ENCODE measurements around the gene CDK18.
A peak's percentile ranks its signal among the peaks of the same experiment; 100 is the strongest.

Gene CDK18

GRCh38 chr1:205504311-205505075 is at the start of gene CDK18:
Gene CDK18, plus strand, starts transcription at chr1:205504669. Its CDS starts 18,499 bp downstream, at chr1:205523168.
- no peak for TF ChIP-seq Cebpa-rat (IDR thresholded peaks at IDR 0.05)
- Histone ChIP-seq H3K9me3 (replicated peaks in 1 of 11) (no peaks in the 10 kb centered on the region), H3K4me2 (peak within 1 kb of the TSS; percentile 92 to 100 (median 98)), H3K27ac (peak within 1 kb of the TSS; percentile 27 to 83 (median 76); a peak in 21 of 22 replicates), H3K36me3 (no peaks in the 10 kb centered on the region), H3K27me3 (no peaks in the 10 kb centered on the region), H3K9ac (peak within 1 kb of the TSS; percentile 75 to 85 (median 81)), H3K4me3 (peak within 1 kb of the TSS; percentile 66 to 82 (median 76)), H4K20me1 (peaks cover 0 to 25% (median 16%) of the 10 kb centered on the region in 11 experiments; a peak in 13 of 22 replicates), H3K4me1 (peaks cover 17 to 55% (median 38%) of the 10 kb centered on the region in 10 experiments)

GRCh38 chr1:205454903-205455335 is 49.5 kb upstream of the CDK18 start:
- Histone ChIP-seq H3K27me3 (peaks cover 75 to 96% (median 92%) of the 10 kb centered on the region in 11 experiments), H3K4me2 (no peak overlapping the region), H3K9me3 (replicated peaks in 1 of 11) (peaks cover 0 to 7% (median 0%) of the 10 kb centered on the region in 11 experiments; a peak in 1 of 22 replicates), H3K27ac (no peak overlapping the region), H3K4me1 (peaks cover 0 to 9% (median 5%) of the 10 kb centered on the region in 10 experiments; a peak in 8 of 20 replicates), H3K9ac (no peak overlapping the region), H4K20me1 (peaks cover 0 to 40% (median 16%) of the 10 kb centered on the region in 11 experiments; a peak in 12 of 22 replicates), H3K36me3 (no peaks in the 10 kb centered on the region), H3K4me3 (no peak overlapping the region)
- no peak for TF ChIP-seq Cebpa-rat (IDR thresholded peaks at IDR 0.05)

- Histone ChIP-seq H3K4me3 (0 out of 20 replicates have a peak within 1 kb of the TSS, but pooled peaks of 1 of the 10 experiments have one; percentile 31), H3K4me2 (peak within 1 kb of the TSS in 10 of 11 experiments; percentile 10 to 52 (median 24); a peak in 13 of 22 replicates), H3K27ac (no peak within 1 kb of the TSS)
Observed at GRCh38 chr1:205455581-205456382, 48.7 kb upstream of the CDK18 start, which contains the start of gene BLACAT1. Gene BLACAT1, minus strand, starts transcription at chr1:205456045.

GRCh38 chr1:205456383-205456867 is 48.0 kb upstream of the CDK18 start:
- Histone ChIP-seq H4K20me1 (peaks cover 0 to 40% (median 16%) of the 10 kb centered on the region in 11 experiments; a peak in 12 of 22 replicates), H3K9ac (no peak overlapping the region), H3K36me3 (no peaks in the 10 kb centered on the region), H3K27ac (no peak overlapping the region), H3K27me3 (peaks cover 80 to 99% (median 92%) of the 10 kb centered on the region in 11 experiments), H3K9me3 (replicated peaks in 1 of 11) (peaks cover 0 to 7% (median 0%) of the 10 kb centered on the region in 11 experiments; a peak in 1 of 22 replicates), H3K4me3 (no peak overlapping the region), H3K4me2 (peak overlapping the region in 9 of 11 experiments; percentile 10 to 52 (median 25); a peak in 11 of 22 replicates), H3K4me1 (peaks cover 0 to 4% (median 0%) of the 10 kb centered on the region in 10 experiments; a peak in 1 of 20 replicates)
- no peak for TF ChIP-seq Cebpa-rat (IDR thresholded peaks at IDR 0.05)

More at GRCh38 chr1:205455581-205456382, 48.7 kb upstream of the CDK18 start, which contains the start of gene BLACAT1:
- H4K20me1 ChIP-seq = peaks cover 0 to 40% (median 16%) of the 10 kb centered on the region in 11 experiments; a peak in 12 of 22 replicates
- H3K27me3 ChIP-seq = peaks cover 80 to 100% (median 97%) of the 10 kb centered on the region in 11 experiments
- no peak for TF ChIP-seq Cebpa-rat (IDR thresholded peaks at IDR 0.05)
- H3K4me1 ChIP-seq = peaks cover 0 to 4% (median under 1%) of the 10 kb centered on the region in 10 experiments; a peak in 4 of 20 replicates
- peaks cover 0 to 7% (median 0%) of the 10 kb centered on the region in 11 experiments; a peak in 1 of 22 replicates for H3K9me3 ChIP-seq (replicated peaks in 1 of 11)
- H3K36me3 ChIP-seq = no peaks in the 10 kb centered on the region
- no peak within 1 kb of the TSS for H3K9ac ChIP-seq

GRCh38 chr1:205456868-205457745 is 47.4 kb upstream of the CDK18 start:
- TF ChIP-seq Cebpa-rat (IDR thresholded peaks at IDR 0.05) = no peak
- peaks cover 0 to 37% (median 16%) of the 10 kb centered on the region in 11 experiments; a peak in 12 of 22 replicates for H4K20me1 ChIP-seq
- no peak overlapping the region for H3K9ac ChIP-seq
- peak overlapping the region in 10 of 11 experiments; percentile 10 to 52 (median 24); a peak in 13 of 22 replicates for H3K4me2 ChIP-seq
- H3K9me3 ChIP-seq (replicated peaks in 1 of 11) = peaks cover 0 to 7% (median 0%) of the 10 kb centered on the region in 11 experiments; a peak in 1 of 22 replicates
- no peaks in the 10 kb centered on the region for H3K36me3 ChIP-seq
- no peak overlapping the region for H3K27ac ChIP-seq
- H3K4me3 ChIP-seq = 0 out of 20 replicates have a peak overlapping the region, but pooled peaks of 1 of the 10 experiments have one; percentile 31
- H3K4me1 ChIP-seq = peaks cover 0 to 4% (median 0%) of the 10 kb centered on the region in 10 experiments; a peak in 1 of 20 replicates
- H3K27me3 ChIP-seq = peaks cover 76 to 95% (median 85%) of the 10 kb centered on the region in 11 experiments

GRCh38 chr1:205458777-205459566 is 45.5 kb upstream of the CDK18 start:
- Histone ChIP-seq H3K4me2 (no peak overlapping the region), H3K9me3 (replicated peaks in 1 of 11) (peaks cover 0 to 7% (median 0%) of the 10 kb centered on the region in 11 experiments; a peak in 1 of 22 replicates), H3K9ac (no peak overlapping the region), H3K4me3 (no peak overlapping the region), H4K20me1 (peaks cover 0 to 22% (median 16%) of the 10 kb centered on the region in 11 experiments; a peak in 11 of 22 replicates), H3K36me3 (no peaks in the 10 kb centered on the region), H3K4me1 (peaks cover 0 to 4% (median 0%) of the 10 kb centered on the region in 10 experiments; a peak in 1 of 20 replicates), H3K27ac (no peak overlapping the region), H3K27me3 (peaks cover 57 to 84% (median 67%) of the 10 kb centered on the region in 11 experiments)
- no peak for TF ChIP-seq Cebpa-rat (IDR thresholded peaks at IDR 0.05)

GRCh38 chr1:205465392-205465791 is 39.1 kb upstream of the CDK18 start:
- Histone ChIP-seq H3K4me3 (no peak overlapping the region), H3K9ac (no peak overlapping the region), H3K27me3 (peaks cover 0 to 20% (median 3%) of the 10 kb centered on the region in 11 experiments; a peak in 11 of 22 replicates), H3K4me1 (no peaks in the 10 kb centered on the region), H3K27ac (no peak overlapping the region), H3K4me2 (no peak overlapping the region), H3K9me3 (replicated peaks in 1 of 11) (no peaks in the 10 kb centered on the region), H3K36me3 (no peaks in the 10 kb centered on the region), H4K20me1 (no peaks in the 10 kb centered on the region; a peak in 2 of 22 replicates)
- TF ChIP-seq Cebpa-rat (IDR thresholded peaks at IDR 0.05) = no peak
